ENCODE data around the gene ZSCAN2.
"Not testable (repeated sequence)": the region's sequence is repeated elsewhere in the genome, so short reads cannot be mapped to it uniquely, and the experiment has no call there.

The ZSCAN2 gene

DNA sequence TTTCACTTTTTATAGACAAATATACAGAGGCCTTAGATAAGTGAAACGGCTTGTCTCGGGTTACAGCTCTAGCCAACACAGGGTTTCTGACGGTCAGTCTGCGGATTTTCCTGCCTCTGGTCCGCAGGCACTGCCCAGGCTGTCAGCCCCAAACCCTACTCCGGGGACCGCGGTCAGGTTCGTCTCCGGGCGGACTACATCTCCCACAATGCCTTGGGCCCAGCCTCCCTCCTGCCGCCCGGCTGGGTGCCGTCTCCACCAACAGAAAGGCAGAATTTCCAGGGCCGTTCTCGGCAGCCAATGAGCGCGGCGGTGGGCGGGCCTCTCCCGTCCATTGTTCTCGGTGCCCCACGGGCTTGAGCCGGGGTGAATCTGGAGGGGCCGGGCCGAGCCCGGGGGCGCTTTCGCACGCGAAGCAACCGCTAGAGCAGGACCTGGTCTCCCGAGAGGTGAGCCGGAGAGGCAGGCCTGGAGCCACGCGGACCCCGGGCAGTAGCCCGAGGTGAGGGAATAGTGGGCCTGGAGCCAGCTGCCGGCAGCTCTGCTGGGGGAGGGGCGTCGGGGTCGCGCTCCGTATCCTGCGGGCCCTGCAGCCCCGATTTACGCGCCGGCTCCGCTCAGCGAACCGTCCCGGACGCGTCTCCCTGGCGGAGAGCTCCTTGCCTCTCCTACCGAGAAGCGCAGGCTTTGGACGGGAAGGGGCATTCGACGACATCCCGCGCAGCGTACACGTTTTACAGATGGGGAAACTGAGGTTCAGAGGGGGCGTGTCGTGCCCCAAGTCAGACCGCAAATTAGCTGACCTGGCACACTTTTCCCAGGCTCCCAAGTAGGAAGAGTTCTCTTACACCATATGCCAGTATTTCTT, at the start of gene ZSCAN2:
Gene ZSCAN2 (plus strand): TSS at position 323 of the 868 bp plus-strand sequence. CDS start 2,919 bp downstream, outside the sequence.
- DNase-seq: peak; percentile 91

- DNase-seq: not testable (repeated sequence)
Measured at GRCh38 chr15:84551624-84552023, 49.2 kb upstream of the ZSCAN2 start.

GRCh38 chr15:84552896-84553295, 47.9 kb upstream of the ZSCAN2 start:
- DNase-seq: no peak

DNA sequence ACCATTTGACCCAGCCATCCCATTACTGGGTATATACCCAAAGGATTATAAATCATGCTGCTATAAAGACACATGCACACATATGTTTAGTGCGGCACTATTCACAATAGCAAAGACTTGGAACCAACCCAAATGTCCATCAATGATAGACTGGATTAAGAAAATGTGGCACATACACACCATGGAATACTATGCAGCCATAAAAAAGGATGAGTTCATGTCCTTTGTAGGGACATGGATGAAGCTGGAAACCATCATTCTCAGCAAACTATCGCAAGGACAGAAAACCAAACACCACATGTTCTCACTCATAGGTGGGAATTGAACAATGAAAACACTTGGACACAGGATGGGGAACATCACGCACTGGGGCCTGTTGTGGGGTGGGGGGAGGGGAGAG, 44.1 kb upstream of the ZSCAN2 start:
- not testable (repeated sequence) for DNase-seq

DNA sequence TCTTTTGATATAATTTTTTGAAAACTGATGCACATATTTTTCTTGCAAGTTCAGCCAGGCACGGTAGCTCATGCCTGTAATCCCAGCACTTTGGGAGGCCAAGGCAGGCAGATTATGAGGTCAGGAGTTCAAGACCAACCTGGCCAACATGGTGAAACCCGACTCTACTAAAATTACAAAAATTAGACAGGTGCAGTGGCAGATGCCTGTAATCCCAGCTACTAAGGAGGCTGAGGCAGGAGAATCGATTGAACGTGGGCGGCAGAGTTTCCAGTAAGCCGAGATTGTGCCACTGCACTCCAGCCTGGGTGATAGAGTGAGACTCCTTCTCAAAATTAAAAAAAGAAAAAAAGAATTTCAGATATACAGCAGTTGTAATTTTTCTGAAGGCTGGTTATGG, 32.8 kb upstream of the ZSCAN2 start:
- not testable (repeated sequence) for DNase-seq

DNA sequence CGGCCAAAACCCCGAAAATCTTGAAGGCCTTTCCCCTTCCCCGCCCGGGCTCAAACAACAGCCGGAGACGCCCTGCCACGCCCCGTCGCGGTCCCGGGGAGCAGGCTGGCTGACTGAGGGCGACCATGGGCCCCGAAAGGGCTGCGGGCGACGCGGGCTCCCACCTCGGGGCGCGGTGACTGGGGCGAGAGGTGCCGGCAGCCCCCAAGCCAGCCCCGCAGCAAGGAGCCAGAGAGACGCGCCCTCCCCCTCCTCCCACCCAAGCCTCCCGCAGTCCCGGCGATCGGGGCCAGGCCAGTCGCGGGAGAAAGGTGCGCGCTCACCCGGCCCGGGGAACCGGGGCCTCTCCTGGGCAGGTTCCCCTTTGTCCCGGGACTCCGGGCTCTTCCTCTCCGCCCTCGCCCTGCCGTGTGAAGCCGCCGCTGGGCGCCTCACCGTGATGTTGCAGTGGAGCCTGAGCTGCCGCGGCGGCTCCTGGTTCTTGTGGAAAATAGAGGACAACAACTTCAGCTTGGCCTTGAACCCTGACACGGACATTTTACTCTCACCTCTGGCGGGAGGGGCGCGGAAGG, 30.6 kb upstream of the ZSCAN2 start:
- DNase-seq: no peak

GRCh38 chr15:84572231-84572630, 28.6 kb upstream of the ZSCAN2 start:
- DNase-seq: no peak

DNA sequence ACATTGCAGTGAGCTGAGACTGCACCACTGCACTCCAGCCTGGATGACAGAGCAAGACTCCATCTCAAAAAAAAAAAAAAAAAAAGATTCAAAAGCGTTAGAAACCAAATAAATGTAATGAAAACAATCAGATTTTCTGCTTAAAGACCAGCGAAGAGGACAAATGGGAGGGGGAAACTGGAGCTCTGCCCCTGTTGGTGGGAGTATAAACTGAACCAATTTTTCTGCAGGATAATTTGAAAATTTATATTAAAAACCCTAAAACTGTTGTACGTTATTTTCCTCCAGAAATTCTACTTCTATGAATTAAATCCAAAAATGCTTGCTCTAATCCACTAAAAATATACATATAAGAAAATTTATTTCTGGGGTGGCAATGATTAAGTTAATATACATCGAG, 25.3 kb upstream of the ZSCAN2 start:
- no peak for DNase-seq

DNA sequence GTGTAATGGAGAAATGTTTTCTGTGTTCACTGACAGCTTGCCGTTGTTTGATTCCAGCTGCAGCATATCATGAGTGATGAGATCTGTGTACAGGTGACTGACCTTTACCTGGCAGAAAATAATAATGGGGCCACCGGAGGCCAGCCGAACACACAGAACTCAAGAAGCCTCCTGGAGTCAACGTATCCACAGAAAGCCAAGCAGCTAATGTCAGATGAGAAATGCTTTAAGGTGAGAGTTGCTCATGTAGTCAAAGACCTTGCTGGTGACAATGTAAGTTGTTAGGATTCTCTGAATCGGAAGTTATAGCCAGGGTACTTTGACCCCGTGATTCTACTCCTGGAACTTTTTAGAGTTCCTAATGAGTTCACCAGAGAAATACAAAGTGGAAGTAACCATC, 22.9 kb upstream of the ZSCAN2 start:
- peak; percentile 29 for DNase-seq

DNA sequence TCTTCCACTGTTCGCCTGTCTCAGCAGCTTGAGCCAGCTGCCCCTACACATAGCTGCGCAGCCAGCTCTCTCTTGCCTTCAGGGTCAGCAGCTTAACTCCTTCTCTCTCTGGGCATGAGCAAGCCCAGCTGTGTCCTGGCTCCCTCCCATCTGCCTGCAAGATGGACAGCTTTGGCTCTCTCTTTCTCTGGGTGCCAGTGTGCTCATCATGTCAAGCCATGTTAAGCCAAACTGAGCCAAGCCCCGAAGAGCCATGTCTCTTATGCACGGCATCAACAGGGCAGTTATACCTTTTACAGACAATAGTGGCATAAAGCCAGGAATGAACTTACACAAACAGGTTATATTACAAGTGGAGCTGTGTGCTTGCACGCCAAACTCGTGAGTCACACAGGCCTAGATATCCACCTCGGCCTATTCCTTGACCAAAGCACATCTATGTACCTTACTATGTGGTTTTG, 21.5 kb upstream of the ZSCAN2 start:
- DNase-seq: not testable (repeated sequence)

DNA sequence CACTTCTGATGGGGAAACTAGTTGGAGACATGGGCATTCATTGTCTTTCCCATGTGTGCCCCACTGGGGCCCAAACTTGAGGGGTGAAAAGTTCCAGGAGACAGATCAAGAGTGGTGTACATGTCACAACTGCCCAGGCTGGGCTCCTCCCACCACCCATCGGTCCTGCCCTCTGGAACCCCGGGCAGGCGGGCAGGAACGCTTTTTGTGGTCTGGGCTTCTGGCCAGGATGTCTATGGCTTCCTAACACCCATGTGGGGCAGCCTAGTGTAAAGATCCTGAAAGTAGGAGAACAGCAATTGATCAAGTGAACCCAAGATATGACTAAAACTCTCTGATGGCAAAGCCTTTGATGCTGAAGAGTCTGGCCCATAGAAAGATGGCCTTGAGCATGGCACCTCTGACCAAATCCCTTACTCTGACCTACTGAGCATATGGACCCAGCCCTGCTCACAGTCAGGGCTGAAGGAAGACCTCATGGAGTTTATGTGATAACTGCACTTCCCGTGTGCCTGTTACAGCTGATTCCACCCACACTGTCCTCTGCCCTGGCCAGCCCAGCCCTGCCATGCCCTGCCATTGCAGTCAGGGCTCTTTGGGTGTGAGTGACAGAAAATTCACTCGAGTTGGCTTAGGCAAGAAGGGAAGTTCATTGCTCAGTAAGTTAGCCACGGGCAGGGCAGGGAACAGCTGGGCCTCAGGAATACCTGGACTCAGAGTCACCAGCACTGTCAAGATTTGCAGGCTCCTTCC, 19.0 kb upstream of the ZSCAN2 start:
- DNase-seq: not testable (repeated sequence)

DNA sequence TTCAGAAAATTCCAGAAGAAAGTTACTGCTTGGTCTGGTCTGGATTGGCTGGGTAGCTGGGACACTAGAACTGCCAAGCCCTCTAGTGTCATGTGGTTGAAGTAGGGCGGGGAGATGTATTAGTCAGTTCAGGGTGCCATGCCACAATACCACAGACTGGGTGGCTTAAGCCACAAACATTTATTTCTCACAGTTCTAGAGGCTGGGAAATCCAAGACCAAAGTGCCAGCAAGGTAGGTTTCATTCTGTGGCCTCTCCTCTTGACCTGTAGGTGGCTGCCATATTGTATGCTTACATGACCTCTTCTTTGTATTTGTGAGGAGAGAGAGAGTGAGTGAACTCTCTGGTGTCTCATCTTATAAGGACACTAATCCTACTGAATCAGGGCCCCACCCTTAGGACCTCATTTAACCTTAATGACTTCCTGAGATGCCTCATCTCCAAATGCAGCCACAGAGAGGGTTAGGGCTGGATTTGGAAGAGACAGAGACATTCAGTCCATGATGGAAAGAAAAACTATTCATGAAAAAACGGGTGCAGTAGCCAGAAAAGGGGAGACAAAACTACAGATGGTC, 18.1 kb upstream of the ZSCAN2 start:
- DNase-seq: no peak

GRCh38 chr15:84583921-84584320, 16.9 kb upstream of the ZSCAN2 start:
- DNase-seq: not testable (repeated sequence)

GRCh38 chr15:84586696-84587095, 14.1 kb upstream of the ZSCAN2 start:
- DNase-seq: no peak

DNA sequence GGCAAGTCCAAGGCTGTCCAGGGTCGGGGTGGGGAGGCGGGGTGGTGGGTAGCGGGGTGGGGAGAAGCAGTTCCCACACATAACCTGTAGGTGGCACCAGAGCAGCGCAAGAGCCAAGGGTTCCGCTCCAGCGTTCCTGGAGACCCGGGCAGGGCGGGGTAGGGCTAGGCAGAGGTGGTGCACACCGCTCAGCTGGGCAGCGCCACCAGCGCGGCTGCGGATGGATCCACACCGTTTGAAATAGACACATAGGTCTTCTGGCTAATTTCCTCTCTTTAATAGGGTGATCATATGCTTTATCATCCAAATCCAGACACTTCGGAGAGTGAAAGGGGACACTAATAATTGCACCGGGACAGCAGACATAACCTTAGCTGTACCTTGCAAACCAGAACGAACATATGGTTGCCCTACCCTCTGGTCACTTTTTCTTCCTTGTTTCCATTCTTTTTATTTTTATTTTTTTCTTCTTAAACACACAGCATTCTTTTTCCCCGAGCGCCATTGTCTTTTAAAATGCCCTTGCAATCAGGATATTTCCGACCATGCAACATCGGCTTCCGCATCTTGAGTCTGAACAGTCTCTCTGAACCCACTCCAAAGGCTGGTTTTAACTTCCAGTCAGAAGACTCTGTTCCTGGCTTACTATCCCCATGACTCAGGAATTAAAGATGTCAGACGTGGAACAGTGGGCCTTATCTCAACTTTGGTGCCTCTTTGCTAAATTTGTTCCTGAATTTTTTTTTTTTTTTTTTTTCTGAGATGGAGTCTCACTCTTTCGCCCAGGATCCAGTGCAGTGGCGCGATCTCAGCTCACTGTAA, 12.5 kb upstream of the ZSCAN2 start:
- peak; percentile 85 for DNase-seq

GRCh38 chr15:84590406-84590805, 10.4 kb upstream of the ZSCAN2 start:
- no peak for DNase-seq

GRCh38 chr15:84591815-84592214, 9.0 kb upstream of the ZSCAN2 start:
- no peak for DNase-seq

- no peak for DNase-seq
Measured at GRCh38 chr15:84594617-84595290, 6.1 kb upstream of the ZSCAN2 start.

GRCh38 chr15:84595660-84596059, 5.1 kb upstream of the ZSCAN2 start:
- DNase-seq: no peak

- DNase-seq: no peak
Measured at GRCh38 chr15:84597296-84597695, 3.5 kb upstream of the ZSCAN2 start.

DNA sequence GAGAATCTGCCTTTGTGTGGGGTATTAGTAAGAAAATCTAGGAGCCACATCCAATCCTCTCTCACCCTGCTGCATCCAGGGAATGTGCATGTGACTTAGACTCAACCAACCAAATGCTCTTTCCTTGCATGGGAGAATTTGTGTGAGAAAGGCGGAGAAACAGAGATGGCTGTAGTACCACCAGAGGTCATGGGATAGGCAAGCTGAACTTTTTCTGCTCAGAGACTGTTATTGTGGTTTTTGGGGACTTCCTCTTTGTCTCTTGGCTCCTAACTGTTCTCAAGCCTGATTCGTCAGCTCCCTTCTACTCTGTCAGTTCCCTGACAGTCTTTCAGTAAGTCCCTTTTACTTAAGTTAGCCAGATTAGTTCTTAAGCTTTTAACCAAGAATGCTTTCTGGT, 2.6 kb upstream of the ZSCAN2 start:
- DNase-seq: no peak

DNA sequence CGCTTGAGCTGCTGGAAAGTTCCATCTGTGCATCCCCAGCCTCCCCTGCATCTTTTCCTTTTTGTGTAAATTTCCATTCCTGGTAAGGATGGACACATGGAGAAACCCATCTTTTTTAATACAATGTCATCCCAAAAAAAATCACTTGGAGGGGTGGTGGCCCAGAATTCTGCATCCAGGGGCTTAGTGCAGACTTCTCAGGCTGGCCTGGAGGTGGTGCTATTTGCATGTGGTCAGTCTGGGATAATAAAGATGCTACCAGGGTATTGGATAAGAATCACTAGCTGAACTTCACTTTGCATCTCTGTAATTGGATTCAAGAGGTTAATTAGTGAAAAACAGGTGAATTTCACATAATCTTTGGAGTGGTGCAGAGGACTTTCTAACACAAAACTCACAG, 1.8 kb upstream of the ZSCAN2 start:
- DNase-seq: peak; percentile 48

All from NCI-H146 (cell line).